Activated CD4-positive, CD25-positive, alpha-beta regulatory T cell treated with anti-CD3 and anti-CD28 coated beads, Interleukin-2, amount 50 U/mL, for 24 hours (primary cell): ENCODE measurements around the gene SVEP1.
"Not testable (repeated sequence)": the region's sequence is repeated elsewhere in the genome, so short reads cannot be mapped to it uniquely, and the experiment has no call there.

Experiments used
- ATAC-seq, 2 donors: fragments of 150-1000 bp; cut with Tn5 transposase; one replicate each; pipeline ENCODE4 v1.10.0; 2021; ENCODE audit warnings: mild to moderate bottlenecking in 1 of 2, moderate library complexity in 1 of 2

Gene SVEP1

DNA sequence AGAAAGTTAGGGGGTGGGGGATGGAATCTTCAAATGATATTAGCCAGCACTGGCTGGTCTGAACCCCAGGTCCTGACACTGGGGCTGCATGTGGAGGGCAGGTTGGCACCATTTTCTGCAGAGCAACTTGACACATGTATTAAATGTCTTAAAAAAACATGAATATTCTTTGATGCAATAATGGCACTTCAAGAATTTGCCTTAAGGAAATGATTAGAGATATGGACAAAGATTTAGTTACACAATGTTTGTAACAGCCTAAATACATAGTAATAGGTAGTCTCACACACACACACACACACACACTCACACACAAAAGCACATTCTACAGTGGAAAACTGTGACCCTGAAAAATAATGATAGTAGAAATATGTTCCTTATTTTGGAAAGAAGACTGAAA, 3.6 kb downstream of the SVEP1 start:
- ATAC-seq = no peak

DNA sequence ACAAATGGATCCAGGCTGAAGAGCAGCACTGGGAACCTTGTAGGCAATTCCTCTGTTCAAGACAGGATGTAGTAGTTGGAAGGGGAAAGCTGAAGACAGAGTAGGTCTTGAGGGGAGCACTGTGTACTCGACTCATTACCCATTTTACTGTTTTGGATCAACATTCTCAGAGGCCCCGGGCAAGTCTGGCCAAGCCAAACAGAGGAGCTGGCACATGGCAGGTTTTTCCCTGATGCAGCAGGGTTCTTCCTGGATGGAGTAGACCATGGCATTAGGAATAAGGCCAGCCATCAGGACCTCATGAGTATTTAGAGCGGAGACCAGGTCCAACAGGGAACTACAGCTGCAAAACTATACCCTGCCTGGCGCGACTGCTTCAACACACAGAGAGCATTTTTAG, 4.4 kb downstream of the SVEP1 start:
- no peak for ATAC-seq

DNA sequence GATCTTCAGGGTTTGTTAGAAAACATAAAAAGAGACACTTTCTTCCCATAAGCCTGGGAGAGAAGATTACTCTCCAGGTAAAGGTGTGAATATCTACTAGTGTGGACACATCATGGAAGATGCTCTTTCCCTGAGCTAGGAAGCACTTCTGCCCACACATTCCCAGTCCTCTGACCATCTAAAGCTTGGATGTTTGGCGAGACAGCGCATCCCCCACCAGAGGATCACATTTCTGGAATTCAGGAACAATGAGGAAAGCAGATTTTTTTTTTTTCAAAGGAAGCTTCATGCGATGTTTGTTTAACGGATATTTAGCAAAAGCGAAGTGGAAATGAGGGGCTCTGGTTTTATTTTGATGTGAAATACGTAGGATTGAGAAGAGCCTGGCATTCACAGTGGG, 6.2 kb downstream of the SVEP1 start:
- ATAC-seq = no peak

DNA sequence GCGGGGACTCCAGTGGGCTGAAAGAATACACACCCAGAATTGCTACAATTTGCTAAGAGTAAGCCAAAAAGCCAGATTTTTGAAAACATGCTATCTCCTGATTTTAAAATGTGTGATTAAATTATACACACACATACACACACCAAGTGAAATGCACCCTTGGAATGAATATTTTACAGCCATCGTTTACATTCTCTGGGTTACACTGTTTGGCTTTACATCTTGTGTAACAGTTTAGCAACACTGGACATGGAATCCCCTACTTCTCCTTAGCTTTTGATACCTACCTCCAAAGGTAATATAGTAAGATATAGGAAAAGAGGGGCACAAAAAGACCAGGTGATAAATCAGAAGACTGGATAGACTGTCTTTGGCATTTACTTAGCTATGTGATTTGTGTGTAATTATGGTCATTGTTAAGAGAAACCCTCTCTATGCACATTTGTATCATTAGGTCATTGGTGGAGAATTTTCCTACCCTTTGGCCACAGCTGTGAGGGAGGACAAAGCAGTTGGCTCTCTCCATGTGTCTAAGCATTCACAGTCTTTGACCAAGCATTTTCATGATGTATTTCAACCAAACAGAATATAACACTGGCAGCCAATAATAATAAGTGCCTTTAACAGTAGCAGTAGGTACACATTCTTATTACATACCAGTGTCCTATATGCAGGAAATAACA, 7.6 kb downstream of the SVEP1 start:
- no peak for ATAC-seq

DNA sequence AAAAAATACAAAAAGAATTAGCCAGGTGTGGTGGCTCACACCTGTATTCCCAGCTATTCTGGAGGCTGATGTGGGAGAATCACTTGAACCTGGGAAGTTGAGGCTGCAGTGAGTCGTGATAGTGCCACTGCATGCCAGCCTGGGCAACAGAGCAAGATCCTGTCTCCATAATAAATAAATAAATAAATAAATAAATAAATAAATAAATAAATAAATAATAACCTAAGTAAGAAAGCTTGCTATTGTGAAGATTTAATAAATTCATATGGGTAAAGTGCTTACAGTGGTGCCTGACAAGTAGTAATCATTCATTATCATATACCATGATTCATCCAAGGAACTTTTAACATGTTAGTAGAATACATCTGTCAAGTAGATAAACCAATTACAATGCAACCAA, 13.4 kb downstream of the SVEP1 start:
- ATAC-seq = no peak

DNA sequence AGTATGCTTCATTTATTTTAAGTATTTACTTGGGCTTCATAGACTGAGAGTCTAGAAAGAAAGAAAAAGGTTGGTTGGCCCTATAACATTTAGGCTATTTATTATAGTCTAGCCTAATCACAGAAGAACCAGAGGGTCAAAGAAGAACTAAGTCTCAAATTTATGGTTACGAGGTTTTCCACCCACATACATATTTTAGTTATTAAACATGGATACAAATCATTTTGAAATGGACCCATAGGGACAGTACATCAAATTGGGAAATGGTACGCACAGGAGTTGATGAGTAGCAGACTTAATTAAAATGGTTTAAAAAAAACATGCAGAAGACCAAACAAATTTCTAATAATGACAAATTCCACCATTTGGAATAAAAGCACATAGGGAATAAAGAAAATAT, 17.7 kb downstream of the SVEP1 start:
- no peak for ATAC-seq

DNA sequence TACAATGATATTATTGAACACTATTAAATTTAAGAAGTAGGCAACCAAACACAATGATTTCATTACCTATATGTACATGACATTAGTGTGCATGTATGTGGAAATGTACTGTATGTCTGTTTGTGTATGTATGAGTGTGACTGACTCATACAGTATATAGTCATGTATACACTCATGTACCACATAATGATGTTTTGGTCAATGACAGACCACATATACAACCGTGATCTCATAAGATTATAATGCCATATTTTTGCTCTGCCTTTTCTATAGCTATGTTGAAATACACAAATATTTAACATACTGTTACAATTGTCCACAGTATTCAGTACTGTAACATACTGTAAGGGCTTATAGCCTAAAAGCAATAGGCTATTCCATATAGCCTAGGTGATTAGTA, 19.7 kb downstream of the SVEP1 start:
- no peak for ATAC-seq

DNA sequence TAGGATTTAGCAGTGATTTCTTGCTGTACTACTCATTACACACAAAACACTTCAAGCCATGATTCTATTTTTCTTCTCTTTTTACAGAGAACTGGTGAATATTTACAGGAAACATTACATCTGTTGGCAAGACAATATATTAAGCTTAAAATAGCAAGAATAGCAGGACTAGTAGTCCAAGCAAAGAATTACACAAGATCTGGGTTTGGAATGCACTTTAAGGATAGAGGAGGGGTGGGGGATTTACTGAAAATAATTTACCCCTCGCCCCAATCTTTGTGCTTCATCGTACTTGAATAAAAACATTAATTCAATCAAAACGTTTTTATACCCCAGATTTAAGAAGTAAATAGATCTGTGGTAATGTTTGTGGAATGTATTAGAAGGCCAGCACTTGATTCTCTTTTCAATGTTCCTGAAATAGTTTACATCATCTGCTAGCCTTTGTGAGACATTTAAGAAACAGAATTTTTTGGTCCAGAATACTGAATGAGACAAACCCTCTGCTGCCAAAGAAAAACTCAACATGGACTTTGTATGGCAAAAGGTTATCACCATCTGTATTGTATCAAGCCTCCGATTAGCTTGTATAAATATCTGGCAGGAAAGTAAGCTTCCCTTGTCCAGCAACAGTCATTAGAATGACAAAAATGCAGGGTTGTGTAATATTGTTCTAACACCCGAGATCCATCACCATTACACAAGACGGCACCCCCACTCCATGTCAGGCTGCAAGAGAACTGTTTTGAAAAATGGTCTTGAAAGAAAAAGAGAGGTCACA, 23.8 kb downstream of the SVEP1 start:
- no peak for ATAC-seq

DNA sequence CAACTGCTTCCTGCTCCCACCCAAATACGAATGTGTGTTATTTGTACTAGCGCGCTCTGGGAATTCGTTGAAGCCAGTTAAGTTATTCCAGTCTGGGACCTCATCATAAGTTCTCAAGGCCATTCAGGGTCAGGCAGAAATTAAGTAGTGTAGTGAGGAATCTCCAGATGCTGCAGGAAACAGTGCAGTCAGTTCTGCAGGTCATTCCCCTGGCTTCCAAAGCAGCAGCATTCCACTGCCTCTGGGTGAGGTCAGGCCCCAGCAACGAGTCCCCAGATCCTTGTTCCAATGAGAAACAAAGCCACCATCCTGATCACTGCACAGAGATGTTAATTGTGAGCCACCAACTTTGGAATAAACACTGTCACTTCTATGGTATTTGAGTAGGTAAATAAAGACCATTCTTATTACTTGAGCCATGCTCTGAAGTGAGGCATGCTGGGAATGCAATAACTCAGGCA, 33.1 kb downstream of the SVEP1 start:
- ATAC-seq = no peak

DNA sequence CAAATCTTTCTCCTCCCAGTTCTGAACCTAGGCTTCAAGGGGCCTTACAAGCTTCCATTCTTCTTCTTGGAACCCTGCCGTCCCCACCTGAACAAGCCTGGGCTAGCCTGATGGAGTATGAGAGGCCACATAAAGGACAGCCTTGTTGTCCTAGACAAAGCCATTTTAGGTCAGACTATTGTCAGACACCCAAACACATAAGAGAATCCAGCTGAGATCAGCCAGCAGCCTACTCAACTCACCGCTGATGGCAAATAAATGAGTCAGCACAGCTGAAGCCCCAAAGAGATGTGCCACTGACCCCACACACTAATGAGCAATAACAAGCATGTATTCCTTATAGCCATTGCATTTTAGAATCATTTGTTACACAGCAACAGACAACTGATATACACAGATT, 33.8 kb downstream of the SVEP1 start:
- ATAC-seq = no peak

DNA sequence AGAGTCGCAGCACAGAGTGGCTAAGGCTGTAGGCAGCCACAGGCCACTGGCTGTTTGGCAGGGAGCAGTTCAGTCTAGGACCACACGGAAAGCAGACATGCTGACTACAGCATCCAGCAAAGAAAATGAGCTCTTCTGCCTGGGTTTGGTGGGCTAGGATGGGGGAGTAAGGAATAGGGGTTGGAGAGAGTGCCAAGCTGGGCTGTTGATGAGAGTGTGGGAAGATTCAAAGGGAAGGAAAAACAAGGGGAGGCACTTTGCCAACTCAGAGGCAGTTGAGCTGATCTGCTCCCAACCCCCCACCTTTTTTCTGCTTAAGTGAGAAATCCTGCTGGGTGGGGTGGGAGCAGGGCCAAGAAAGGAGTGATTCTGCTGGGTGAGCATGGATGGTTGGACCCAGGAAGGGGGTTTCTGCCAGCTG, 35.9 kb downstream of the SVEP1 start:
- ATAC-seq = no peak

DNA sequence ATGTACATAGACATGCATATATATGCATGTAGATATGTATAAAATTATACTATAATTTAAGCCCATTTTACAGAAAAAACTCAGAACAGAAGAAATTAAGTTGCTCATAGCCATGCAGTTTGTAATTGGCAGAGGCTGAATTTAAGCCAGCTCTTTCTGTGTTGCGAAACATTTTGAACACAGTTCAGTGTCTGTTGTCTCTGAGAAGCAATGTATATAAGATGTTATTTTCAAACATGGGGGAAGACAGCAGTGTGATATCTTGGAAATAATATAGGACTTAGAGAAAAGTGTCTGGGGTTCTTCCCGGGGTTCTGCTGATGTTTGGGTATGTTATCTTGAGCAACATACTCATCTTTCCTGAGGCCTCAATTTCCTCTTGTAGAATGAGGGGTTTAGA, 37.6 kb downstream of the SVEP1 start:
- ATAC-seq = no peak

DNA sequence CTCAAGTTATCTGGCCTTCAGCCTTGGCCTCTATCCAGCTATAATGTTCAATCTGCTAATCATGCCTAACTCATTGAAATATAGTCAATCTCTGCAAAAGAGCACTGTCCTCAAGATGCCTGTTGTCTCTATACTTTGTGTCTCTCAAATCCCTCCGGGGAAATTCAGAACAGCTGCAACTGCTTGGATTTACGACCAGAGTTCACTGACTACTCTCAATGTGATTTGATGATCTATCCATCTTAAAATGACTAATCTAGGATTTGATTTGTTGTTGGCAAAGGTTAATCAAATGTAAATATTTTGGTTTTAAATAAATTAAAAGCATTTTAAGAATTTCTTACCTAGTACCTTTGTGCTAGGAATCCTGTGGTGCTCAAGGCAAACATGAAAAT, 40.9 kb downstream of the SVEP1 start:
- ATAC-seq = no peak

DNA sequence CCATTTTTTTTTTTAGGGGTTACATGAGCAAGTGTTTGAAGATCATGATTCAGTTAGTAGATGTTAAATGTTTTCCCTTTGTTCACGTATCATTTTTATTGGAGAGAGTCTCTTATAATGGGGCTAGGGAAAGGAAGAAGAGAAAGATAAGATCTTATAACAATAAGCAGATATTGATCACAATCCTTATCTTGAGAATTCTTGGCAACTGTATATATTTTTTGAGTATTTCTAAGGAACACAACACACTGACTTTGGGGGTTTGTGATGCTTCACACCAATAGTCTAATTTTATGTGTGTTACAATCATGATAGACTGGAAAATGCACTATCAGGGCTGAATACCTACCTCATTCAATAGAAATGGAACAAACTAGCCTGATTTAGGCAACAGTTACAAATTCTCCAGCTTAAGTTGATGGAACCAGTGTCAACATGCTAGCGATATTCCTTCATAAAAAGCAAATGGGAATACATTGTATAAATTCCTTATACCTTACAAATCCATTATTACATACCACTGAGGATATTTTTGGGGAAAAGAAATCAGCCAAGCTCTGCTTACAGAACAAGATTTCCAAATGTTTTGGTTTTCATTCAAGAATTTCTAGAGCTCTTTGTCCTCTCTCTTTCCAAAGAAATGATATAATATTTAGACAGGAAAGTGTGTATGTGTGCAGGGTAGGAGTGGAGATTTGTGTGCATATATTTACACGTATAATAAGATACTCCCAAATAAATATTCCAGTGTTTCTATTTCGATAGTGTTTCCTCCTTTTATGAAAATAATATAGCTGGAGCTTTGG, 41.5 kb downstream of the SVEP1 start:
- no peak for ATAC-seq

DNA sequence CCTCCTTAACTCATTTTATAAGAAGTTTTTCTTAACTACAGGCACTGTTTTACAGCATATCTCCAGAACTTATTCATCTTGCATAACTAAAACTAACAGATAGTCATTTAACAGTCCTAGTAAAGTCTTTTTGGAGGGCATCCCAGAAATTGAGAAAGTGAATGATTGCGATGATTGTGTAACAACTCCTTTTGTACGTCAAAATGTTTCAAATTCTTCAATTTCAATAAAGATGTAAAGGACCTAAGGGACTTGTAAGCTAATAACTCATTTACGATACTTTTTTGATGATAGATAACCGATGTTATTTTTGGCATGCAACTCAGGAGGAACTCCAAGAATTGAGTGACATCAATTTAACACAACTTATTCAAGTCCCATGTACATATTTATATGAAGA, 42.7 kb downstream of the SVEP1 start:
- no peak for ATAC-seq

DNA sequence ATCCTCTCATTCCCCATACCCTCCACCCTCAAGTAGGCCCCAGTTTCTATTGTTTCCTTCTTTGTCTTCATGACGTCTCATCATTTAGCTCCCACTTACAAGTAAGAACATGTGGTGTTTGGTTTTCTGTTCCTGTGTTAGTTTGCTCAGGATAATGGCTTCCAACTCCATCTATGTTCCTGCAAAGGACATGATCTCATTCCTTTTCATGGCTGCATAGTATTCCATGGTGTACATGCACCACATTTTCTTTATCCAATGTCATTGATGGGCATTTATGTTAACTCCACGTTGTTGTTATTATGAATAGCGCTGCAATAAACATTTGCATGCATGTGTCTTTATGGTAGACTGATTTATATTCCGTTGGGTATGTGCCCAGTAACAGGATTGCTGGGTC, 45.4 kb downstream of the SVEP1 start:
- not testable (repeated sequence) for ATAC-seq

DNA sequence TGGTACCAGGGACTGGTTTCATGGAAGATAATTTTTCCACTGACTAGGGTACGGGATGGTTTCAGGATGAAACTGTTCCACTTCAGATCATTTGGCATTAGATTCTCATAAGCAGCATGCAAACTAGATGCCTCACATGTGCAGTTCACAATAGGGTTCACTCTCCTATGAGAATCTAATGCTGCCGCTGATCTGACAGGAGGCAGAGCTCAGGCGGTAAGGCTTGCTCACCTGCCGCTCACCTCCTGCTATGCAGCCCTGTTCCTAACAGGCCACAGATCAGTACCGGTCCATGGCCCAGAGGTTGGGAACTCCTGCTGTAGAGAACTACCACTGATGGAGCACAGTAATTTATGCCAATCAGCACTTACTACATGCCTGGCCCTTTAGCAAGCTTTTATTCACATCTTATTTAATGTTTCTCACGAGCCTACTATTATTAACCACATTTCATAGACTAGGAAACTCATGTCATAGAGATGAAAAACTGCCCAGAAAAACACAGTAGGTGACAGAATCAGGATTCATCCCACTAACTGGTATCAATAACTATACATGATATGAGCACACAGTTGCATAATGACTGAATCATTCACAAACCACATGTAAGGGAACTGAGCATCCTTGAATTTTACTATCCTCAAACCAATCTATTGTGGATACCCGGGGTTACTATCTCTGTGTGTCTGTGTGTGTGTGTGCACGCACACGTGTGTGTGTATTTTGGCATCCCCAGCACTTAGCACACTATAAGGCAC, 46.5 kb downstream of the SVEP1 start:
- no peak for ATAC-seq

DNA sequence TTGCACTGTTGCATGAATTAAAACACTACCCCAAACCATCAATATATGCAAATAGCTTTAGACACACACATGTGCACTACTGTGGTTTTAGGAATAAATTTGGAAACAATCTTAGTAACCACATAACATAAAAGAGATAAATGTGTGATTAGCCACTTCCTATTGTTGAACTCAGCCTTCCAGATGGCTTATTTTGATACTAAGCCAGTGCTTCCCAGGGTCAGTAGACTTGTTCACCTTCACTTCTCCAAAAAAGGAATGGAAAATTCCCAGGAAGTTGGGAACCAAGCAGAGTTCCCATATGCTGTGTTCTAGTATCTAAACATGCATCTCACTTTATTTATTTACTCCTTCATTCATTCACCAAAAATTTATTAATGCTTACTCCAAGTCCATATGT, 47.8 kb downstream of the SVEP1 start:
- ATAC-seq = no peak

DNA sequence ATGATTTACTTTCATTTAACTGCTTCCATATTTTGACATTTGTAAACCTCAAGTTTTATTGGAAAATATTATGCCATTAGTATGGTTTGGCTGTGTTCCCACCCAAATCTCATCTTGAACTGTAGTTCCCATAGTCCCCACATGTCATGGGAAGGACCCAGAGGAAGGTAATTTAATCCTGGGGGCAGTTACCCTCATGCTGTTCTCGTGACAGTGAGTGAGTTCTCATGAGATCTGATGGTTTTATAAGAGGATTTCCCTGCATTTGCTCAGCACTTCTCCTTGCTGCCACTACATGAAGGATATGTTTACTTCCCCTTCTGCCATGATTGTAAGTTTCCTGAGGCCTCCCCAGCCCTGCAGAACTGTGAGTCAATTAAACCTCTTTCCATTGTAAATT, 48.3 kb downstream of the SVEP1 start:
- not testable (repeated sequence) for ATAC-seq

DNA sequence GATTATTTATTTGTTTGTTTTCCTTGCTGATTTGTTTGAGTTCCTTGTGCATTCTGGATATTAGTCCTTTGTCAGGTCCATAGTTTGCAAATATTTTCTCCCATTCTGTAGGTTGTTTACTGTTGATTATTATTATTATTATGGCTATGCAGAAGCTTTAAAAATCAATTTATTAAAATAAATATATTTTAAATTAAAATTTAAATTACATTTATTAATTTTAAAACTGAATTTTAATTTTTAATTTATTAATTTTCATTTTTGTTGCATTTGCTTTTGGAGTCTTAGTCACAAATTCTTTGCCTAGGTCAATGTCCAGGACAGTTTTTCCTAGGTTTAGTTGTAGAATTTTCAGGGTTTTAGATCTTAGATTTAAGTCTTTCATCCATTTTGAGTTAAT, 50.9 kb downstream of the SVEP1 start:
- no peak for ATAC-seq

DNA sequence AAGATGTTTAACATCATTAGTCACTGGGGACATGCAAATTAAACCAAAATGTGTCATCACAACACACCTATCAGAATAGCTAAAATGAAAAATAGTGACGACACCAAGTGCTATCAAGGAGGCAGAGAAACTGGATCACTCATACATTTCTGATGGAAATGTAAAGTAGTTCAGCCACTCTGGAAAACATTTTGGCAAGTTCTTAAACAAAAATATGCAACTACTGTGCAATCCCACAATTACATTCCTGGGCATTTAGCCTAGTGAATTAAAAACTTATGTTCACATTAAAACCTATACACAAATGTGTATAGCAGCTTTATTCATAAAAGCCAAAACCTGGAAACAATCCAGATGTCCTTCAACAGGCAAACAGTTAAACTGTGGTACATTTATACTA, 53.1 kb downstream of the SVEP1 start:
- no peak for ATAC-seq

DNA sequence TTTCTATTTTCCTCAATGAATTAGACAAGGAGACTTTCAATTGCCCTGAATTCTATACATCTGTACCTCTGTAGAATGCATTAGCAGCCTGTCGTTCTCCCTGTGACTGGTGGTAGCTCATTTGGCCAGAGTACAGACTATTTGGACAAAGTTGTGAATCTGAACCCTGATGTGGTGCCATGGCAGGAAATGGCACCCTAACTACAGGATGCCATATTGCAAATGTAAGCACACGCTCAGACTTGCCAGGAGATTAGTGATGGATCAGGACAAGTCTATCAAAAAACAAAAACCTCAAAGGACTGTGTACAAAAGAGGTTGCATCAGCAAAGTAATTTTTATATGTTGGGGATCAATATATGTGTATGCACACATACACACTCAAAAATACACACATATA, 58.3 kb downstream of the SVEP1 start:
- ATAC-seq = no peak

DNA sequence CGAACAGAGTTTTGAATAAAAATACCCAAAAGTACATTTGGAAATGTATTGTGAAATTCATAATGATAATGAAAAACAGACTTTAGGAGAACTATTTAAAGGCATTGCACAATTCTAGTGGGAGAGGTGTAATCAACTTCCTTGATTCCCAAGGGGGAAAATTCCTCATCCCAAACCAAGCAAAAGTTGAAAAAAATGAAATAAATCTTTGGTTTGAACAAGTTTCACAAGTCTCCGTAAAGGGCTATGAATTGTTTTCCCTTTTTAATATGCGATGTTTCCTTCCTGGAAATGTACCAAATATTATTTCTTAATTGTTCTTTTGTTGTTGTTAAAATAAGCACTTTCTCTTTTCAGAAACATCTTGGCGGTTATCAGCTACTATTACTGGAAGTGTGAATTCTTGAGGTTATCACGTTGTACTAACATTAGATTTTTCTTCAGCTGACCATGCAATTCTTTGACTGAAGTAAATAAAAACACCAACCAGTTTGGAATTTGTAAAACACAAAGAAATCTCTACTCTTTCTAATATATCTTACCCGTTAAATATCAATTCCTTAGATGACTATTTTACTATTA, 59.3 kb downstream of the SVEP1 start:
- ATAC-seq = no peak
